IMR-90 (cell line): ENCODE measurements around the gene ZNF546. TPM values are rescaled to one million over a fixed set of nuclear protein-coding genes. Genes with fewer than 3 reads are reported as not detected.

Experiments
- ATAC-seq: fragments of 200-7000 bp; cut with Tn5 transposase; 2 replicates; pipeline ENCODE4 v1.9.1; 2020; ENCODE audit warnings: low read depth, mild to moderate bottlenecking, moderate library complexity
- BruUV-seq: library from RNA; stranded (reverse); fragments of 400-500 nt; replicated peaks from 2 replicates; lab custom pipeline; 2021; lab: Mats Ljungman, UMichigan
- CTCF ChIA-PET: fragments of 300-600 bp; formaldehyde crosslinking; extraction: SDS; loops from one replicate; lab custom pipeline; 2021; ENCODE audit warnings: antibody characterized with exemption; lab: Yijun Ruan, JAX
- POLR2A ChIA-PET: fragments of 300-600 bp; sonication (Branson Sonifier 250); formaldehyde crosslinking; loops from one replicate; lab custom pipeline; 2022; ENCODE audit warnings: antibody characterized with exemption; ENCODE audit not compliant: unreplicated experiment; lab: Charles Lee
- DNase-seq: peaks from one replicate; pipeline ENCODE4 v3.0.0; 2013
- H2AFZ ChIP-seq: replicated peaks from 2 replicates; pipeline ENCODE3; 2013; ENCODE audit warnings: low read length, mild to moderate bottlenecking; ENCODE audit not compliant: poor library complexity
- H2AK5ac ChIP-seq: 2 replicates; pipeline ENCODE4 v1.6.1; 2013; ENCODE audit warnings: low read depth, low read length, inconsistent platforms
- H2AK9ac ChIP-seq: replicated peaks from 2 replicates; pipeline ENCODE3; 2013; ENCODE audit warnings: mild to moderate bottlenecking, low read depth, low read length, moderate library complexity; ENCODE audit not compliant: poor library complexity
- H2BK120ac ChIP-seq: 2 replicates; pipeline ENCODE4 v1.6.1; 2013; ENCODE audit warnings: low read depth, low read length, inconsistent platforms
- H2BK15ac ChIP-seq: 3 replicates; pipeline ENCODE4 v1.6.1; 2013; ENCODE audit warnings: low read depth, low read length, inconsistent platforms
- H2BK20ac ChIP-seq: 2 replicates; pipeline ENCODE4 v1.6.1; 2013; ENCODE audit warnings: low read depth, mild to moderate bottlenecking, inconsistent platforms, low read length, moderate library complexity
- H2BK5ac ChIP-seq: 2 replicates; pipeline ENCODE4 v1.6.1; 2013; ENCODE audit warnings: mild to moderate bottlenecking, low read depth, low read length, inconsistent platforms; ENCODE audit not compliant: poor library complexity, severe bottlenecking
- H3K14ac ChIP-seq: replicated peaks from 2 replicates; pipeline ENCODE4 v1.6.1; 2013; ENCODE audit warnings: low read depth, low read length, inconsistent platforms
- H3K18ac ChIP-seq: 2 replicates; pipeline ENCODE4 v1.6.1; 2013; ENCODE audit warnings: low read depth, low read length, control low read depth
- H3K23ac ChIP-seq: 2 replicates; pipeline ENCODE4 v1.6.1; 2013; ENCODE audit warnings: low read depth, low read length, inconsistent platforms
- H3K27ac ChIP-seq: 2 replicates; pipeline ENCODE4 v1.5.1; 2013; ENCODE audit warnings: mild to moderate bottlenecking, control low read depth, low read length; ENCODE audit not compliant: insufficient read depth
- H3K27me3 ChIP-seq: 2 replicates; pipeline ENCODE4 v1.6.1; 2013; ENCODE audit warnings: low read length; ENCODE audit not compliant: control insufficient read depth, insufficient read depth
- H3K36me3 ChIP-seq: 2 replicates; pipeline ENCODE4 v1.6.1; 2013; ENCODE audit warnings: low read length, mixed read lengths; ENCODE audit not compliant: control insufficient read depth, insufficient read depth
- H3K4ac ChIP-seq: 2 replicates; pipeline ENCODE4 v1.6.1; 2013; ENCODE audit warnings: low read depth, low read length, inconsistent platforms
- H3K4me1 ChIP-seq: 2 replicates; pipeline ENCODE4 v1.6.1; 2013; ENCODE audit warnings: low read length, mixed read lengths; ENCODE audit not compliant: control insufficient read depth, insufficient read depth
- H3K4me2 ChIP-seq: 2 replicates; pipeline ENCODE4 v1.6.1; 2013; ENCODE audit warnings: low read depth, mild to moderate bottlenecking, control low read depth, low read length, moderate library complexity
- H3K4me3 ChIP-seq: 2 replicates; pipeline ENCODE4 v1.5.1; 2013; ENCODE audit warnings: low read depth, mild to moderate bottlenecking, control low read depth, low read length, moderate library complexity; ENCODE audit not compliant: insufficient read depth
- H3K56ac ChIP-seq: 2 replicates; pipeline ENCODE4 v1.6.1; 2013; ENCODE audit warnings: low read length, inconsistent platforms; ENCODE audit not compliant: insufficient read depth; ENCODE audit errors: extremely low read depth
- H3K79me1 ChIP-seq, 2 experiments: 2 replicates each; pipeline ENCODE4 v1.6.1; 2013; ENCODE audit warnings: low read length in 2 of 2, inconsistent platforms in 1 of 2, low read depth in 1 of 2
- H3K9ac ChIP-seq: 2 replicates; pipeline ENCODE4 v1.6.1; 2013; ENCODE audit warnings: low read depth, low read length, control low read depth
- H3K9me1 ChIP-seq: 2 replicates; pipeline ENCODE4 v1.6.1; 2013; ENCODE audit warnings: low read length, inconsistent platforms; ENCODE audit not compliant: insufficient read depth
- H3K9me3 ChIP-seq: 2 replicates; pipeline ENCODE4 v1.6.1; 2013; ENCODE audit warnings: low read length; ENCODE audit not compliant: control insufficient read depth, insufficient read depth
- H4K20me1 ChIP-seq: 2 replicates; pipeline ENCODE4 v1.6.1; 2013; ENCODE audit warnings: low read length, inconsistent platforms; ENCODE audit not compliant: insufficient read depth
- H4K5ac ChIP-seq: 2 replicates; pipeline ENCODE4 v1.6.1; 2013; ENCODE audit warnings: mild to moderate bottlenecking, low read depth, low read length, control low read depth
- H4K8ac ChIP-seq, 2 experiments: 2 replicates each; pipeline ENCODE4 v1.6.1; 2013; ENCODE audit warnings: low read depth in 2 of 2, low read length in 2 of 2, control low read depth in 1 of 2, inconsistent platforms in 1 of 2
- H4K91ac ChIP-seq: 2 replicates; pipeline ENCODE4 v1.6.1; 2013; ENCODE audit warnings: low read depth, low read length, inconsistent platforms; ENCODE audit not compliant: insufficient read depth
- BHLHE40 ChIP-seq: fragments of 150-350 bp; IDR thresholded peaks from 2 replicates; pipeline ENCODE4 v1.6.1; 2016; ENCODE audit warnings: mild to moderate bottlenecking, low read depth, low read length
- CEBPB ChIP-seq: IDR thresholded peaks from 2 replicates; pipeline ENCODE4 v1.6.1; 2012; ENCODE audit warnings: low read depth, low read length, improper control_type of control experiment
- CHD1 ChIP-seq: IDR thresholded peaks from 2 replicates; pipeline ENCODE4 v1.6.1; 2012; ENCODE audit warnings: low read depth, low read length, improper control_type of control experiment
- CTCF ChIP-seq: conservative IDR thresholded peaks from 2 replicates; pipeline ENCODE4 v1.5.1; 2012; ENCODE audit warnings: mild to moderate bottlenecking, low read depth, low read length, improper control_type of control experiment
- FOS ChIP-seq: fragments of 150-350 bp; IDR thresholded peaks from 2 replicates; pipeline ENCODE4 v1.6.1; 2016; ENCODE audit warnings: low read depth, low read length
- MAFK ChIP-seq: IDR thresholded peaks from 2 replicates; pipeline ENCODE4 v1.6.1; 2012; ENCODE audit warnings: low read depth, low read length, improper control_type of control experiment
- MAZ ChIP-seq: IDR thresholded peaks from 2 replicates; pipeline ENCODE4 v1.6.1; 2012; ENCODE audit warnings: low read depth, mild to moderate bottlenecking, low read length, improper control_type of control experiment, moderate library complexity, borderline replicate concordance
- MXI1 ChIP-seq: IDR thresholded peaks from 2 replicates; pipeline ENCODE4 v1.6.1; 2012; ENCODE audit warnings: low read depth, mild to moderate bottlenecking, low read length, moderate library complexity, borderline replicate concordance
- NFE2L2 ChIP-seq: fragments of 150-350 bp; IDR thresholded peaks from 2 replicates; pipeline ENCODE4 v1.6.1; 2016; ENCODE audit warnings: low read depth, mild to moderate bottlenecking, low read length
- POLR2A ChIP-seq: IDR thresholded peaks from 2 replicates; pipeline ENCODE4 v1.6.1; 2012; ENCODE audit warnings: mild to moderate bottlenecking, low read depth, low read length
- RAD21 ChIP-seq: IDR thresholded peaks from 2 replicates; pipeline ENCODE4 v1.6.1; 2012; ENCODE audit warnings: low read length, improper control_type of control experiment
- RCOR1 ChIP-seq: IDR thresholded peaks from 2 replicates; pipeline ENCODE4 v1.6.1; 2012; ENCODE audit warnings: mild to moderate bottlenecking, low read length, improper control_type of control experiment; ENCODE audit not compliant: insufficient replicate concordance
- RFX5 ChIP-seq: IDR thresholded peaks from 2 replicates; pipeline ENCODE4 v1.8.0; 2012; ENCODE audit warnings: low read depth, mild to moderate bottlenecking, low read length, moderate library complexity
- SMC3 ChIP-seq: fragments of 150-350 bp; IDR thresholded peaks from 2 replicates; pipeline ENCODE4 v1.6.1; 2016; ENCODE audit warnings: low read depth, mild to moderate bottlenecking, antibody characterized with exemption, low read length, moderate library complexity
- USF2 ChIP-seq: fragments of 150-350 bp; IDR thresholded peaks from 2 replicates; pipeline ENCODE4 v1.6.1; 2017; ENCODE audit warnings: mild to moderate bottlenecking, antibody characterized with exemption, low read length, low read depth
- WGBS, 2 experiments: methylation state at CpG; one replicate each; pipeline versions ENCODE4 v1.1.5 to v1.1.7; 2013; ENCODE audit warnings: missing lambda C conversion rate in 2 of 2; ENCODE audit not compliant: insufficient read length in 1 of 2; ENCODE audit errors: extremely low coverage in 2 of 2; 5-methylcytosine and 5-hydroxymethylcytosine counted together
- dilution Hi-C: fragments of 300-500 bp; cut with HindIII; formaldehyde crosslinking; loops from one replicate; pipeline ENCODE4 v1.14.3; 2018; ENCODE audit warnings: low sequenced_read_pairs; ENCODE audit not compliant: unreplicated experiment
- in situ Hi-C: fragments of 300-500 bp; cut with MboI; formaldehyde crosslinking; loops from 3 replicates; pipeline ENCODE4 v1.14.3; 2019; ENCODE audit warnings: low sequenced_read_pairs, inconsistent platforms, mixed read lengths
- intact Hi-C: fragments of 100-400 bp; cut with micrococcal nuclease; formaldehyde crosslinking; loops from 2 replicates; pipeline ENCODE4 v1.10.0; 2022
- polyA plus RNA-seq, 3 experiments: library from polyadenylated mRNA; depleted of rRNA; stranded (reverse); fragments of >200 nt; gene quantifications; 2 replicates each; pipeline ENCODE4 v1.2.3, GENCODE V29; 2012; ENCODE audit warnings: low replicate concordance in 1 of 3
- total RNA-seq: library from RNA; depleted of rRNA; stranded (reverse); fragments of >200 nt; gene quantifications from 2 replicates; pipeline ENCODE4 v1.2.3, GENCODE V29; 2012
- TF ChIP-seq, protein P1 (sequence below): fragments of 150-350 bp; IDR thresholded peaks from 2 replicates; pipeline ENCODE4 v1.6.1; 2016; ENCODE audit warnings: low read depth, mild to moderate bottlenecking, low read length, moderate library complexity, borderline replicate concordance

ZNF546 gene
- total and polyA plus RNA-seq, 2 of the 4 experiments (the other 2 are of a cell fraction): 1.6 to 6.5 TPM

GRCh38 chr19:40005691-40006272 lies 8.9 kb downstream of the ZNF546 start:
- BruUV-seq: no TSS peak
- in situ Hi-C loops: no loop called here
- peak overlapping the region; percentile 38; the same call in 1 of the 2 replicates for H3K18ac ChIP-seq
- peak overlapping the region; percentile 22; the same call in 1 of the 2 replicates for H3K4ac ChIP-seq
- DNase-seq: no peak
- H2AK5ac ChIP-seq: no peak overlapping the region
- no peak overlapping the region for H2AK9ac ChIP-seq
- WGBS, 2 experiments: no CpG with 5 or more reads among the region's 4 CpGs
- POLR2A ChIA-PET: no interaction called here
- no peak for TF ChIP-seq POLR2A
- TF ChIP-seq BHLHE40: no peak
- TF ChIP-seq CHD1: no peak
- TF ChIP-seq RCOR1: no peak
- TF ChIP-seq RAD21: no peak
- TF ChIP-seq NFE2L2: no peak
- TF ChIP-seq CTCF: no peak
- TF ChIP-seq RFX5: no peak
- TF ChIP-seq MXI1: no peak
- no peak for TF ChIP-seq SMC3
- TF ChIP-seq FOS: no peak
- no peak for TF ChIP-seq USF2
- TF ChIP-seq, protein P1, sequence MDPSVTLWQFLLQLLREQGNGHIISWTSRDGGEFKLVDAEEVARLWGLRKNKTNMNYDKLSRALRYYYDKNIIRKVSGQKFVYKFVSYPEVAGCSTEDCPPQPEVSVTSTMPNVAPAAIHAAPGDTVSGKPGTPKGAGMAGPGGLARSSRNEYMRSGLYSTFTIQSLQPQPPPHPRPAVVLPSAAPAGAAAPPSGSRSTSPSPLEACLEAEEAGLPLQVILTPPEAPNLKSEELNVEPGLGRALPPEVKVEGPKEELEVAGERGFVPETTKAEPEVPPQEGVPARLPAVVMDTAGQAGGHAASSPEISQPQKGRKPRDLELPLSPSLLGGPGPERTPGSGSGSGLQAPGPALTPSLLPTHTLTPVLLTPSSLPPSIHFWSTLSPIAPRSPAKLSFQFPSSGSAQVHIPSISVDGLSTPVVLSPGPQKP: no peak
- no peak for TF ChIP-seq MAFK
- TF ChIP-seq MAZ: no peak
- no peak for TF ChIP-seq CEBPB
- H3K23ac ChIP-seq: no peak overlapping the region
- H3K4me3 ChIP-seq: no peak overlapping the region
- no peak overlapping the region; the same call in 1 of the 2 replicates for H3K4me2 ChIP-seq
- dilution Hi-C loops: no loop called here
- H2BK5ac ChIP-seq: peak overlapping the region; percentile 27
- no peaks in the 10 kb centered on the region for H3K9me3 ChIP-seq
- H2BK20ac ChIP-seq: peak overlapping the region; percentile 40; the same call in 1 of the 2 replicates
- H2BK120ac ChIP-seq: no peak overlapping the region; the same call in 1 of the 2 replicates
- H3K36me3 ChIP-seq: peaks cover 8% of the 10 kb centered on the region
- no peak overlapping the region for H2AFZ ChIP-seq
- no peak overlapping the region; the same call in 1 of the 2 replicates for H4K5ac ChIP-seq
- H3K14ac ChIP-seq: no peak overlapping the region
- intact Hi-C loops: no loop called here
- CTCF ChIA-PET: interaction anchor here (1.5 kb wide), 1 partner anchor 10 kb away, joined by 3 read pairs; no protein-coding TSS in a partner anchor
- H3K56ac ChIP-seq: no peak overlapping the region
- no peak overlapping the region for H3K27ac ChIP-seq
- ATAC-seq: no peak
- H3K79me1 ChIP-seq: no peaks in the 10 kb centered on the region
- no peaks in the 10 kb centered on the region for H3K27me3 ChIP-seq
- no peak overlapping the region for H2BK15ac ChIP-seq
- peaks cover 5% of the 10 kb centered on the region; the same call in 1 of the 2 replicates for H3K4me1 ChIP-seq
- H4K91ac ChIP-seq: no peak overlapping the region
- 0 out of 2 replicates have a peak, but pooled peaks cover 4% of the 10 kb centered on the region for H3K9me1 ChIP-seq
- no peak overlapping the region for H3K9ac ChIP-seq
- H4K8ac ChIP-seq: no peak overlapping the region
- no peaks in the 10 kb centered on the region for H4K20me1 ChIP-seq
